WTC11 (cell line): ENCODE data around the gene HMX2. TPM values are rescaled to one million over a fixed set of nuclear protein-coding genes. Genes with fewer than 3 reads are reported as not detected.

Experiments
- ATAC-seq: fragments of 200-7000 bp; cut with Tn5 transposase; 2 replicates; pipeline ENCODE4 v1.10.0; 2021; ENCODE audit warnings: mild to moderate bottlenecking, moderate library complexity
- CTCF ChIA-PET: fragments of 300-600 bp; sonication (Branson Sonifier 250); formaldehyde crosslinking; loops from one replicate; lab custom pipeline; 2021; ENCODE audit warnings: antibody characterized with exemption; lab: Charles Lee
- POLR2A ChIA-PET: fragments of 350-600 bp; sonication (Branson Sonifier 250); formaldehyde crosslinking; loops from one replicate; lab custom pipeline; 2021; ENCODE audit warnings: antibody characterized with exemption; lab: Charles Lee
- DNase-seq: peaks from one replicate; pipeline ENCODE4 v3.0.0; 2021; ENCODE audit warnings: low spot score
- H3K27ac Mint-ChIP-seq: 2 replicates; pipeline ENCODE4 v1.8.0; 2021; ENCODE audit warnings: mixed read lengths
- H3K27me3 Mint-ChIP-seq: 2 replicates; pipeline ENCODE4 v1.8.0; 2021; ENCODE audit warnings: low read depth, mild to moderate bottlenecking, moderate library complexity, mixed read lengths
- H3K36me3 Mint-ChIP-seq: 2 replicates; pipeline ENCODE4 v1.8.0; 2021; ENCODE audit warnings: mixed read lengths
- H3K4me1 Mint-ChIP-seq: 2 replicates; pipeline ENCODE4 v1.8.0; 2022; ENCODE audit warnings: mixed read lengths
- H3K4me3 Mint-ChIP-seq: 2 replicates; pipeline ENCODE4 v1.8.0; 2021; ENCODE audit warnings: mild to moderate bottlenecking, moderate library complexity, mixed read lengths
- H3K9me3 Mint-ChIP-seq: 2 replicates; pipeline ENCODE4 v1.8.0; 2021; ENCODE audit warnings: mixed read lengths
- CBFB ChIP-seq: sonication (generic); formaldehyde crosslinking; IDR thresholded peaks from 2 replicates; pipeline ENCODE4 v1.8.1; 2022; ENCODE audit warnings: mild to moderate bottlenecking, low read depth, missing genetic modification reagents
- ELF4 ChIP-seq: sonication (generic); formaldehyde crosslinking; IDR thresholded peaks from 2 replicates; pipeline ENCODE4 v1.8.1; 2022; ENCODE audit warnings: low read depth, mild to moderate bottlenecking, moderate library complexity, missing genetic modification reagents
- EMX1 ChIP-seq: fragments of 250-450 bp; sonication (Bioruptor Pico); IDR thresholded peaks from 2 replicates; pipeline ENCODE4 v1.8.0; 2021; ENCODE audit warnings: mild to moderate bottlenecking
- NR2C2 ChIP-seq: sonication (generic); formaldehyde crosslinking; IDR thresholded peaks from 2 replicates; pipeline ENCODE4 v1.8.0; 2022; ENCODE audit warnings: mild to moderate bottlenecking, missing genetic modification reagents
- RELA ChIP-seq: sonication (generic); formaldehyde crosslinking; IDR thresholded peaks from 2 replicates; pipeline ENCODE4 v1.8.1; 2022; ENCODE audit warnings: missing genetic modification reagents, mild to moderate bottlenecking, borderline replicate concordance
- TEAD1 ChIP-seq: sonication (generic); formaldehyde crosslinking; IDR thresholded peaks from 2 replicates; pipeline ENCODE4 v1.8.0; 2022; ENCODE audit warnings: mild to moderate bottlenecking, missing genetic modification reagents
- TEAD4 ChIP-seq: sonication (generic); formaldehyde crosslinking; IDR thresholded peaks from 2 replicates; pipeline ENCODE4 v1.8.0; 2022; ENCODE audit warnings: mild to moderate bottlenecking, missing genetic modification reagents
- ZNF219 ChIP-seq: sonication (generic); formaldehyde crosslinking; IDR thresholded peaks from 2 replicates; pipeline ENCODE4 v1.8.0; 2023; ENCODE audit warnings: missing genetic modification reagents, mild to moderate bottlenecking, borderline replicate concordance
- ZNF317 ChIP-seq: sonication (generic); formaldehyde crosslinking; IDR thresholded peaks from 2 replicates; pipeline ENCODE4 v1.8.1; 2023; ENCODE audit warnings: low read depth, mild to moderate bottlenecking, moderate library complexity, missing genetic modification reagents, borderline replicate concordance
- ZNF423 ChIP-seq: fragments of 250-450 bp; sonication (Bioruptor Pico); IDR thresholded peaks from 2 replicates; pipeline ENCODE4 v2.1.2; 2022; ENCODE audit warnings: mild to moderate bottlenecking, moderate library complexity
- ZNF671 ChIP-seq: fragments of 250-450 bp; sonication (Bioruptor Pico); IDR thresholded peaks from 2 replicates; pipeline ENCODE4 v1.8.0; 2021; ENCODE audit warnings: mild to moderate bottlenecking
- total RNA-seq: library from RNA; stranded (reverse); gene quantifications from 3 replicates; pipeline ENCODE4 v1.2.3, GENCODE V29; 2021
- TF ChIP-seq, protein P1 (sequence below): sonication (generic); formaldehyde crosslinking; IDR thresholded peaks from 2 replicates; pipeline ENCODE4 v1.8.0; 2023; ENCODE audit warnings: missing genetic modification reagents, mild to moderate bottlenecking, borderline replicate concordance
- TF ChIP-seq, protein P2 (sequence below): sonication (generic); formaldehyde crosslinking; IDR thresholded peaks from 2 replicates; pipeline ENCODE4 v1.8.0; 2022; ENCODE audit warnings: mild to moderate bottlenecking, missing genetic modification reagents
- TF ChIP-seq, protein P3 (sequence below): fragments of 250-450 bp; sonication (Bioruptor Pico); IDR thresholded peaks from 2 replicates; pipeline ENCODE4 v1.9.0; 2021; ENCODE audit warnings: moderate library complexity, mild to moderate bottlenecking, inconsistent platforms, borderline replicate concordance
- TF ChIP-seq, protein P4 (sequence below): sonication (generic); formaldehyde crosslinking; IDR thresholded peaks from 2 replicates; pipeline ENCODE4 v1.8.1; 2023; ENCODE audit warnings: mild to moderate bottlenecking, moderate library complexity, missing genetic modification reagents
- TF ChIP-seq, protein P5 (sequence below): sonication (generic); formaldehyde crosslinking; IDR thresholded peaks from 2 replicates; pipeline ENCODE4 v1.8.1; 2022; ENCODE audit warnings: low read depth, mild to moderate bottlenecking, moderate library complexity, missing genetic modification reagents, borderline replicate concordance

HMX2 gene
- total RNA-seq, 1 experiment from 2014 or later: 0.59 TPM

DNA sequence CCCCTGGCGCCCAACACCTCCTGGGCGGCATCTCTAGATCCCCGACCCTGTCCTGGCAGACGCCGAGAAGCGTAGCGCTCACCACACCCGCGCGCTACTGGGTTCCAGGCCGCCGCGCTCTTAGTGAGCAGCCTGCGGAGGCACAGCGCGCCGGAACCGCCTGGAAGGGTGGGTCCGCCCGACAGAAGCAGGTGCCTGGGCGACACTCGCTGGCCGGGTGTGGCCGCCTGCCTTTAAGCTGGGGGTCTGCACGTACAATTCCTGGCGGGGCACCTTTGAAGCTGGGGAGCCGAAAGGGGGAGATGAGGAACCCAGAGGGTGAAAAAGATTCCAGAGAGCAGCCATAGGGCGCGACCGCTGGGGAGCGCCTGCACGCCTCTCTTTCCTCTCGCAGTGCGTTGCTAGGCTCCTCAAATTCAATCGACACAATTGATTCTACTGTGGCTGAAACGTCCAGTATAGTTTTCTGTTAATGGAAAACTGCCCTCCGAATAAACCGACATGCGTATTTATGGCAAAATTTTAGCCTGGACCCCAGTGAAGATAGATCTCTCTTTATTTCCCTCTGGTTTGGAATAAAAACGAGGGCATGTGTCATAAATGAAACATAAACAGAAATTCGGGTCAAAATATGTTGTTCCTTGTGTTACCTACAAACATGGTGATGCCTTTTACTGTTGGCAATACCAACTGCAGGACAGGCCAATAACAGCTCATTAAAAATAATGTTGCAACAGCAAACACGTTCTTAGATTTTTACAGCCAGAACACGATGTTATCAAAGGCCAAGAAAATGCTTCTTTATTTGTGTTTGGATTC lies 7.6 kb upstream of the HMX2 start (continued):
- TF ChIP-seq, protein P1, sequence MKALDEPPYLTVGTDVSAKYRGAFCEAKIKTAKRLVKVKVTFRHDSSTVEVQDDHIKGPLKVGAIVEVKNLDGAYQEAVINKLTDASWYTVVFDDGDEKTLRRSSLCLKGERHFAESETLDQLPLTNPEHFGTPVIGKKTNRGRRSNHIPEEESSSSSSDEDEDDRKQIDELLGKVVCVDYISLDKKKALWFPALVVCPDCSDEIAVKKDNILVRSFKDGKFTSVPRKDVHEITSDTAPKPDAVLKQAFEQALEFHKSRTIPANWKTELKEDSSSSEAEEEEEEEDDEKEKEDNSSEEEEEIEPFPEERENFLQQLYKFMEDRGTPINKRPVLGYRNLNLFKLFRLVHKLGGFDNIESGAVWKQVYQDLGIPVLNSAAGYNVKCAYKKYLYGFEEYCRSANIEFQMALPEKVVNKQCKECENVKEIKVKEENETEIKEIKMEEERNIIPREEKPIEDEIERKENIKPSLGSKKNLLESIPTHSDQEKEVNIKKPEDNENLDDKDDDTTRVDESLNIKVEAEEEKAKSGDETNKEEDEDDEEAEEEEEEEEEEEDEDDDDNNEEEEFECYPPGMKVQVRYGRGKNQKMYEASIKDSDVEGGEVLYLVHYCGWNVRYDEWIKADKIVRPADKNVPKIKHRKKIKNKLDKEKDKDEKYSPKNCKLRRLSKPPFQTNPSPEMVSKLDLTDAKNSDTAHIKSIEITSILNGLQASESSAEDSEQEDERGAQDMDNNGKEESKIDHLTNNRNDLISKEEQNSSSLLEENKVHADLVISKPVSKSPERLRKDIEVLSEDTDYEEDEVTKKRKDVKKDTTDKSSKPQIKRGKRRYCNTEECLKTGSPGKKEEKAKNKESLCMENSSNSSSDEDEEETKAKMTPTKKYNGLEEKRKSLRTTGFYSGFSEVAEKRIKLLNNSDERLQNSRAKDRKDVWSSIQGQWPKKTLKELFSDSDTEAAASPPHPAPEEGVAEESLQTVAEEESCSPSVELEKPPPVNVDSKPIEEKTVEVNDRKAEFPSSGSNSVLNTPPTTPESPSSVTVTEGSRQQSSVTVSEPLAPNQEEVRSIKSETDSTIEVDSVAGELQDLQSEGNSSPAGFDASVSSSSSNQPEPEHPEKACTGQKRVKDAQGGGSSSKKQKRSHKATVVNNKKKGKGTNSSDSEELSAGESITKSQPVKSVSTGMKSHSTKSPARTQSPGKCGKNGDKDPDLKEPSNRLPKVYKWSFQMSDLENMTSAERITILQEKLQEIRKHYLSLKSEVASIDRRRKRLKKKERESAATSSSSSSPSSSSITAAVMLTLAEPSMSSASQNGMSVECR: no peak

DNA sequence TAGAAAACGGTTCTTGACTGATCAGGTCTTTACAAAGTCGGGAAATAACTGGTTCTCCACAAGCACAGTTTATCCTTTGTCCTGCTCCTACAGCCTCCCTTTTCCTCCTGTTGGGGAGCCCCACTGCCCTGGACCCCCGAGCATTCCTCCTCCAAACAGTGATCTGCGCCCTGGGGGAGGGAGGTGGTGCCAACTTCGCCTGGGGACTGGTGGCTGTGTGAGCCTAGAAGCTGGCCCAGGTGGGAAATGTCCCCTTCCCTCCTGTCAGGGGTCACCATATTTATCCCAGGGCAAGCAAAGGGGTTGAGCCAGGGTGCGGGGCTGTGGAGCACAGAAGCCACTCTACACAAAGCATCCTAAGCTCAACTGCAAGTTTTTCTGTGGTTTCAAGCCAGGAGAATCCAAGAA lies 6.9 kb upstream of the HMX2 start:
- ChIA-PET POLR2A (no interaction called here), CTCF (interaction anchor here (0.6 to 1.8 kb wide), 4 partner anchors 10 to 418 kb away, joined by 3 to 9 read pairs (median 5); partner anchors contain the start of gene BUB3)
- Mint-ChIP-seq H3K36me3 (peaks cover 3% of the 10 kb centered on the region; the same call in 1 of the 2 replicates), H3K4me3 (peak overlapping the region; percentile 22; the same call in 1 of the 2 replicates), H3K27ac (no peak overlapping the region), H3K9me3 (no peaks in the 10 kb centered on the region), H3K4me1 (peaks cover 70% of the 10 kb centered on the region), H3K27me3 (peaks cover 99% of the 10 kb centered on the region)
- no peak for DNase-seq
- ATAC-seq: no peak
- TF ChIP-seq ZNF317 (CRISPR knock-in tag) (no peak), ELF4 (CRISPR knock-in tag) (no peak), TEAD1 (CRISPR knock-in tag) (no peak), RELA (CRISPR knock-in tag) (no peak), ZNF671 (no peak), CBFB (CRISPR knock-in tag) (no peak), EMX1 (CRISPR knock-in tag) (no peak), ZNF423 (no peak), ZNF219 (CRISPR knock-in tag) (no peak), NR2C2 (CRISPR knock-in tag) (no peak), TEAD4 (CRISPR knock-in tag) (no peak)
- TF ChIP-seq, protein P2, sequence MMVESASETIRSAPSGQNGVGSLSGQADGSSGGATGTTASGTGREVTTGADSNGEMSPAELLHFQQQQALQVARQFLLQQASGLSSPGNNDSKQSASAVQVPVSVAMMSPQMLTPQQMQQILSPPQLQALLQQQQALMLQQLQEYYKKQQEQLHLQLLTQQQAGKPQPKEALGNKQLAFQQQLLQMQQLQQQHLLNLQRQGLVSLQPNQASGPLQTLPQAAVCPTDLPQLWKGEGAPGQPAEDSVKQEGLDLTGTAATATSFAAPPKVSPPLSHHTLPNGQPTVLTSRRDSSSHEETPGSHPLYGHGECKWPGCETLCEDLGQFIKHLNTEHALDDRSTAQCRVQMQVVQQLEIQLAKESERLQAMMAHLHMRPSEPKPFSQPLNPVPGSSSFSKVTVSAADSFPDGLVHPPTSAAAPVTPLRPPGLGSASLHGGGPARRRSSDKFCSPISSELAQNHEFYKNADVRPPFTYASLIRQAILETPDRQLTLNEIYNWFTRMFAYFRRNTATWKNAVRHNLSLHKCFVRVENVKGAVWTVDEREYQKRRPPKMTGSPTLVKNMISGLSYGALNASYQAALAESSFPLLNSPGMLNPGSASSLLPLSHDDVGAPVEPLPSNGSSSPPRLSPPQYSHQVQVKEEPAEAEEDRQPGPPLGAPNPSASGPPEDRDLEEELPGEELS (CRISPR knock-in tag): no peak
- TF ChIP-seq, protein P3, sequence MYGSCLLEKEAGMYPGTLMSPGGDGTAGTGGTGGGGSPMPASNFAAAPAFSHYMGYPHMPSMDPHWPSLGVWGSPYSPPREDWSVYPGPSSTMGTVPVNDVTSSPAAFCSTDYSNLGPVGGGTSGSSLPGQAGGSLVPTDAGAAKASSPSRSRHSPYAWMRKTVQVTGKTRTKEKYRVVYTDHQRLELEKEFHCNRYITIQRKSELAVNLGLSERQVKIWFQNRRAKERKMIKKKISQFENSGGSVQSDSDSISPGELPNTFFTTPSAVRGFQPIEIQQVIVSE (CRISPR knock-in tag): no peak
- TF ChIP-seq, protein P4, sequence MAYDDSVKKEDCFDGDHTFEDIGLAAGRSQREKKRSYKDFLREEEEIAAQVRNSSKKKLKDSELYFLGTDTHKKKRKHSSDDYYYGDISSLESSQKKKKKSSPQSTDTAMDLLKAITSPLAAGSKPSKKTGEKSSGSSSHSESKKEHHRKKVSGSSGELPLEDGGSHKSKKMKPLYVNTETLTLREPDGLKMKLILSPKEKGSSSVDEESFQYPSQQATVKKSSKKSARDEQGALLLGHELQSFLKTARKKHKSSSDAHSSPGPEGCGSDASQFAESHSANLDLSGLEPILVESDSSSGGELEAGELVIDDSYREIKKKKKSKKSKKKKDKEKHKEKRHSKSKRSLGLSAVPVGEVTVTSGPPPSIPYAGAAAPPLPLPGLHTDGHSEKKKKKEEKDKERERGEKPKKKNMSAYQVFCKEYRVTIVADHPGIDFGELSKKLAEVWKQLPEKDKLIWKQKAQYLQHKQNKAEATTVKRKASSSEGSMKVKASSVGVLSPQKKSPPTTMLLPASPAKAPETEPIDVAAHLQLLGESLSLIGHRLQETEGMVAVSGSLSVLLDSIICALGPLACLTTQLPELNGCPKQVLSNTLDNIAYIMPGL (CRISPR knock-in tag): no peak
- TF ChIP-seq, protein P5, sequence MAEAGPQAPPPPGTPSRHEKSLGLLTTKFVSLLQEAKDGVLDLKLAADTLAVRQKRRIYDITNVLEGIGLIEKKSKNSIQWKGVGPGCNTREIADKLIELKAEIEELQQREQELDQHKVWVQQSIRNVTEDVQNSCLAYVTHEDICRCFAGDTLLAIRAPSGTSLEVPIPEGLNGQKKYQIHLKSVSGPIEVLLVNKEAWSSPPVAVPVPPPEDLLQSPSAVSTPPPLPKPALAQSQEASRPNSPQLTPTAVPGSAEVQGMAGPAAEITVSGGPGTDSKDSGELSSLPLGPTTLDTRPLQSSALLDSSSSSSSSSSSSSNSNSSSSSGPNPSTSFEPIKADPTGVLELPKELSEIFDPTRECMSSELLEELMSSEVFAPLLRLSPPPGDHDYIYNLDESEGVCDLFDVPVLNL (CRISPR knock-in tag): no peak
